Coronary artery (tissue), 2 donors: ENCODE data around the gene ZCCHC8.

ENCODE experiments used
- DNase-seq: peaks from one replicate; pipeline ENCODE4 v3.0.0-alpha.2; 2017; ENCODE audit warnings: low spot score
- H3K27ac ChIP-seq, 2 donors: fragments of 200-600 bp; sonication (generic); one replicate each; pipeline ENCODE4 v1.5.1; 2016 to 2019
- H3K4me3 ChIP-seq: fragments of 200-600 bp; sonication (generic); 2 replicates; pipeline ENCODE4 v1.5.1; 2016; ENCODE audit warnings: mild to moderate bottlenecking, moderate library complexity
- TF ChIP-seq, protein P1 (sequence below): fragments of 200-600 bp; sonication (generic); IDR thresholded peaks from one replicate; pipeline ENCODE4 v1.5.1; 2019; ENCODE audit warnings: antibody characterized with exemption

Gene ZCCHC8

DNA sequence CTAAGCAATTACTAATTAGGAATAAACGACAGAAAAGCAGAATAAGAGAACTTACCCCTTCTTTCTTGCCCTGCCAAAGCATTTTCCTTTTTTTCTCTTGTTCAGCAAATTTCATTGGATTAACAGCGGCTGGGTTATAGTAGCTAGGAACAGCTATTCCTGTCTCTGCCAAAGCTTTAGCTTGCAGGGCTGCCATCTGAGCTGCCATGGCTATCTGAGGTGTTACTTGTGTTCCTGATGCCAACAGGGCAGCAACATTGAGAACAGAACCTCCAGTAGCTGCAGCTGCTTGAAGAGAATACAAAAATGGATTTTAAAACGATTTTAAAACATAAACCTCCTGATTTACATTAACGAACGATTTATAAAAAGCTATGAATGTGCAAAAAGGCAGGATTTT, 7.4 kb upstream of the ZCCHC8 start:
- TF ChIP-seq, protein P1, sequence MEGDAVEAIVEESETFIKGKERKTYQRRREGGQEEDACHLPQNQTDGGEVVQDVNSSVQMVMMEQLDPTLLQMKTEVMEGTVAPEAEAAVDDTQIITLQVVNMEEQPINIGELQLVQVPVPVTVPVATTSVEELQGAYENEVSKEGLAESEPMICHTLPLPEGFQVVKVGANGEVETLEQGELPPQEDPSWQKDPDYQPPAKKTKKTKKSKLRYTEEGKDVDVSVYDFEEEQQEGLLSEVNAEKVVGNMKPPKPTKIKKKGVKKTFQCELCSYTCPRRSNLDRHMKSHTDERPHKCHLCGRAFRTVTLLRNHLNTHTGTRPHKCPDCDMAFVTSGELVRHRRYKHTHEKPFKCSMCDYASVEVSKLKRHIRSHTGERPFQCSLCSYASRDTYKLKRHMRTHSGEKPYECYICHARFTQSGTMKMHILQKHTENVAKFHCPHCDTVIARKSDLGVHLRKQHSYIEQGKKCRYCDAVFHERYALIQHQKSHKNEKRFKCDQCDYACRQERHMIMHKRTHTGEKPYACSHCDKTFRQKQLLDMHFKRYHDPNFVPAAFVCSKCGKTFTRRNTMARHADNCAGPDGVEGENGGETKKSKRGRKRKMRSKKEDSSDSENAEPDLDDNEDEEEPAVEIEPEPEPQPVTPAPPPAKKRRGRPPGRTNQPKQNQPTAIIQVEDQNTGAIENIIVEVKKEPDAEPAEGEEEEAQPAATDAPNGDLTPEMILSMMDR, result no peak
- no peak overlapping the region for H3K27ac ChIP-seq
- H3K4me3 ChIP-seq, result no peak overlapping the region
- DNase-seq, result no peak

DNA sequence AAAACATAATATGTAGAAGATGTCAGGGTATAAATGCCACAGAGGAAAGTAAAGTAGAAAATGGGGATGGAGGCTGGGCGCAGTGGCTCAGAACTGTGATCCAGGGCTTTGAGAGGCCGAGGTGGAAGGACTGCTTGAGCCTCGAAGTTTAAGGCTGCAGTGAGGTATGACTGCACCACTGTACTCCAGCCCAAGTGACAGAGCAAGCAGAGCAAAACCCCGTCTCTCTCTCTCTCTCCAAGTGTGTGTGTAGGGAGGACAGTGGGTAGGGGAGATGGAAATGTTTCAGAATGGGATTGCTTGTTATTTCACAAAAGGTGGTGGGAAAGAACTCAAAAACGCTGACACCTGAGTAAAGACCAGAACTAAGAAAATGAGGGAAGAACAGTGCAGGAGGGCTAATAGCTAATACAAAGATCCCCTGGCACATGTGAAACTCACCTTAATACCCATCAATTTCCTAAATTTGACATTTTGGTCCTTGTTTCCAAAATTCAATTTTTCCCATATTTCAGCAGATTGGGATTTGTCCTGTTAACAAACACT, 5.7 kb upstream of the ZCCHC8 start:
- TF ChIP-seq, protein P1, result no peak
- DNase-seq, result no peak
- no peak overlapping the region for H3K4me3 ChIP-seq
- no peak overlapping the region for H3K27ac ChIP-seq

GRCh38 chr12:122505419-122506051, 4.8 kb upstream of the ZCCHC8 start:
- no peak overlapping the region for H3K27ac ChIP-seq
- no peak overlapping the region for H3K4me3 ChIP-seq
- TF ChIP-seq, protein P1, result no peak
- no peak for DNase-seq

DNA sequence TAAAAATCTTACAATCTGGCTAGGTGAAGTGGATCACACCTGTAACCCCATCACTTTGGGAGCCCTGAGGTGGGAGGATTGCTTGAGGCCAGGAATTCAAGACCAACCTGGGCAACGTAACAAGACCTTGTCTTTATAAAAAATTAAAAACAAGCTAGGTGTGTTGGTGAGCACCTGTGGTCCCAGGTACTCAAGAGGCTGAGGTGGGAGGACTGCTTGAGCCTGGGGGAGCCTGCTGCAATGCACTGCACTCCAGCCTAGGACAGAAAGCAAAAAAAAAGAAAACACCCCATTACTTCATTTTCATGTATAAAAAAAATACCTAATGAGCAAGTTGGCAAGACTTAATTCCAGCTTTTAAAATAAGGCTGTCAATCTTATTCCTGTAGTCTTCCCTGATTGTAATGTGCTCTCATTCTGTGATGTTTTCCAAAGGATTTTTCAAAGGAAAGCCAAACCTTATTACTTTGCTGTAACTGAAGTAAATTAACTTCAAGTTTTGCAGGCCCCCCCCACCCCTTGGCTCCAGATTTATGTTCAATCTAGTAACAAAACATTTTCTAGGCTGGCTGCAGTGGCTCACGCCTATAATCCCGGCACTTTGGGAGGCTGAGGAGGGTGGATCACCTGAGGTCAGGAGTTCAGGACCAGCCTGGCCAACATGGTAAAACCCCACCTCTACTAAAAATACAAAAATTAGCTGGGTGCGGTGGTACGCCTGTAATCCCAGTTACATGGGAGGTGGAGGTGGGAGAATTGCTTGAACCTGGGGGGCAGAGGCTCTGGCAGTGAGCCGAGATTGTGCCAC, 3.3 kb upstream of the ZCCHC8 start:
- no peak overlapping the region for H3K4me3 ChIP-seq
- TF ChIP-seq, protein P1, result no peak
- DNase-seq, result no peak
- no peak overlapping the region for H3K27ac ChIP-seq

DNA sequence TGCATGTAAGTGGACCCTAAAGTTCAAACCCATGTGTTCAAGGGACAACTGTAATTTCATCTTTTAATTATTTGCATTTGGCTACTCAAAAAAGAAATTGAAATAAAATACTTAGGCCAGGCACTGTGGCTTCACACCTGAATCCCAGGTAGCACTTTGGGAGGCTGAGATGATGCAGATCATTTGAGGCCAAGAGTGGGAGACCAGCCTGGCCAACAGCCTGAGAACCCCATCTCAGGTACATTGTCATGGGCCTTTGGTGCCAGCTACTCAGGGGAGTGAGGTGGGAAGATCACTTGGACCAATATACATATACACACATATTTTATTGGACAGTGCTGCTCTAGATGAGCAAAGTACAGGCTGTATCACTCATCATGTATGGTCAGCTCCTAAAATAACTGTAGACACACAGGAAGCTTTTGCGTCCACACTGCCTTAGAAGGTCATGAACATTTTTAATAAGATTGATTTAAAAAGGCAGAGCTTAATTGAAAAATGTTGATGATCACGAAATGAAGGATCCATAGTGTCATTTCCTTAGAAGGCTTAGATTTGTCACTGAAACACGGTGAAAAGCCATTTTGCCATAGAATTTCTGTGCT, 2.5 kb upstream of the ZCCHC8 start:
- TF ChIP-seq, protein P1, result no peak
- no peak overlapping the region for H3K27ac ChIP-seq
- DNase-seq, result no peak
- no peak overlapping the region for H3K4me3 ChIP-seq

- DNase-seq, result no peak
- TF ChIP-seq, protein P1, result no peak
- H3K27ac ChIP-seq, result peak overlapping the region; percentile 89 to 98
- peak overlapping the region; percentile 88 for H3K4me3 ChIP-seq
Observed at GRCh38 chr12:122501489-122501989, 807 bp upstream of the ZCCHC8 start.
